ENCODE results near the gene FOCAD. TPM values are rescaled to one million over a fixed set of nuclear protein-coding genes. Genes with fewer than 3 reads are reported as not detected.

The FOCAD gene
- total RNA-seq, 1 experiment from 2014 or later = 35.1 TPM

DNA sequence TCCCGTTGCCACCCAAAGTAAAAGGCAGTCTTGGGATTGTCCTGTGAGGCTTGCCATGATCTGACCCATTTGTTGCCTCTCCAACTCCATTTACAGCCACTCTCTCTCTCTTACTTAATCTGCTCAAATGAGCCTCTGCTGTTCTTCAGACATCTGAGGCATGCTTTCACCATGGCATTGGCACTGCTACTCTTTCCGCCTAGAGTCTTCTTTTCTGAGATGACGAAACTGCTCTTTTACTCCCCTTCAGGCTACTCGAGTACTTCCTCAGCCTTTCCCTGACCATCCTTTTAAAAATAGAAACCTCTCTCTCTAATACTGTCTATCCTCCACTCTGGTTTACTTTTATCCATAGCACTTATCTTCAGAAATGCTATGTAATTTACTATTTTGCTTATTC lies 9.0 kb downstream of the FOCAD start:
- Histone ChIP-seq H3K79me2 (ENCODE audit: low read length) (peaks cover 74% of the 10 kb centered on the region), H3K27me3 (ENCODE audit: low read length) (no peaks in the 10 kb centered on the region), H3K9me3 (ENCODE audit: low read length) (no peaks in the 10 kb centered on the region), H2AFZ (ENCODE audit: low read length) (no peak overlapping the region), H4K20me1 (ENCODE audit: low read length) (peaks cover 5% of the 10 kb centered on the region; the same call in 1 of the 2 replicates), H3K4me2 (ENCODE audit: low read length) (no peak overlapping the region), H3K9me2 (replicated peaks; ENCODE audit: low read length) (no peaks in the 10 kb centered on the region), H3K9ac (ENCODE audit: low read length) (no peak overlapping the region), H3F3A (ENCODE audit: low read length, unreplicated experiment) (no peaks in the 10 kb centered on the region), H3K36me3 (ENCODE audit: low read depth, low read length) (no peaks in the 10 kb centered on the region; the same call in 1 of the 2 replicates), H3K4me1 (ENCODE audit: insufficient read depth, low read length) (no peaks in the 10 kb centered on the region), H3K4me3 (ENCODE audit: low read length) (no peak overlapping the region), H3K27ac (ENCODE audit: low read length) (no peak overlapping the region)
- ATAC-seq (no peak), DNase-seq (no peak)
- ChIA-PET CTCF (no interaction called here), POLR2A (ENCODE audit: unreplicated experiment) (no interaction called here)
- TF ChIP-seq EZH2phosphoT487 (IDR thresholded peaks at IDR 0.05; ENCODE audit: borderline replicate concordance, low read length) (no peak), EZH2 (IDR thresholded peaks at IDR 0.05; ENCODE audit: low read length, unreplicated experiment) (no peak)
- TF ChIP-seq, protein P1, sequence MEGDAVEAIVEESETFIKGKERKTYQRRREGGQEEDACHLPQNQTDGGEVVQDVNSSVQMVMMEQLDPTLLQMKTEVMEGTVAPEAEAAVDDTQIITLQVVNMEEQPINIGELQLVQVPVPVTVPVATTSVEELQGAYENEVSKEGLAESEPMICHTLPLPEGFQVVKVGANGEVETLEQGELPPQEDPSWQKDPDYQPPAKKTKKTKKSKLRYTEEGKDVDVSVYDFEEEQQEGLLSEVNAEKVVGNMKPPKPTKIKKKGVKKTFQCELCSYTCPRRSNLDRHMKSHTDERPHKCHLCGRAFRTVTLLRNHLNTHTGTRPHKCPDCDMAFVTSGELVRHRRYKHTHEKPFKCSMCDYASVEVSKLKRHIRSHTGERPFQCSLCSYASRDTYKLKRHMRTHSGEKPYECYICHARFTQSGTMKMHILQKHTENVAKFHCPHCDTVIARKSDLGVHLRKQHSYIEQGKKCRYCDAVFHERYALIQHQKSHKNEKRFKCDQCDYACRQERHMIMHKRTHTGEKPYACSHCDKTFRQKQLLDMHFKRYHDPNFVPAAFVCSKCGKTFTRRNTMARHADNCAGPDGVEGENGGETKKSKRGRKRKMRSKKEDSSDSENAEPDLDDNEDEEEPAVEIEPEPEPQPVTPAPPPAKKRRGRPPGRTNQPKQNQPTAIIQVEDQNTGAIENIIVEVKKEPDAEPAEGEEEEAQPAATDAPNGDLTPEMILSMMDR (conservative IDR thresholded peaks at IDR 0.05; ENCODE audit: low read depth, low read length) = no peak
- intact Hi-C loops (cut with micrococcal nuclease) = no loop called here
- BruUV-seq (replicated peaks) = no TSS peak

DNA sequence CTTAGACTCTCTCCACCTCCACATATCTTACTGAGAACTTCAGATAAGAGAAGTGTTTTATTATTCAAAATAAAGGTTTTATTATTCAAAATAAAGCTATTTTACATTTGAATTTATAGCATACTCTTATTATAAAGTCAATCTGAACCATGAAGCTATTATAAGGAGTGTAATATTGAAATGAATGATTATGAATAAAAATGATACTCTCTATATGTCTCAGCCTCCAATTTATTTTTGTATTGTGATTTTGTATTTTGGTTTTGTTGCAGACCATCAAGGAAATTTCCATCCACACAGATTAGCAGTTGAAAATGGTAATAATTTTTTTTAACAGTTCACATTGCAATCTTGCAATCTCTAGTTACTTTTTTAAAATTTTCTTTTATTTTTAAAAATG lies 10.2 kb downstream of the FOCAD start:
- Histone ChIP-seq H3K27ac (ENCODE audit: low read length) (no peak overlapping the region), H3K27me3 (ENCODE audit: low read length) (no peaks in the 10 kb centered on the region), H3K4me2 (ENCODE audit: low read length) (no peak overlapping the region), H3K4me3 (ENCODE audit: low read length) (no peak overlapping the region), H2AFZ (ENCODE audit: low read length) (no peak overlapping the region), H3F3A (ENCODE audit: low read length, unreplicated experiment) (no peaks in the 10 kb centered on the region), H3K36me3 (ENCODE audit: low read depth, low read length) (no peaks in the 10 kb centered on the region; the same call in 1 of the 2 replicates), H3K4me1 (ENCODE audit: insufficient read depth, low read length) (no peaks in the 10 kb centered on the region), H3K9me3 (ENCODE audit: low read length) (no peaks in the 10 kb centered on the region), H4K20me1 (ENCODE audit: low read length) (peaks cover 5% of the 10 kb centered on the region; the same call in 1 of the 2 replicates), H3K9me2 (replicated peaks; ENCODE audit: low read length) (no peaks in the 10 kb centered on the region), H3K79me2 (ENCODE audit: low read length) (peaks cover 66% of the 10 kb centered on the region), H3K9ac (ENCODE audit: low read length) (no peak overlapping the region)
- DNase-seq (no peak), ATAC-seq (no peak)
- TF ChIP-seq EZH2phosphoT487 (IDR thresholded peaks at IDR 0.05; ENCODE audit: borderline replicate concordance, low read length) (no peak), EZH2 (IDR thresholded peaks at IDR 0.05; ENCODE audit: low read length, unreplicated experiment) (no peak)
- TF ChIP-seq, protein P1 (conservative IDR thresholded peaks at IDR 0.05; ENCODE audit: low read depth, low read length) = no peak
- intact Hi-C loops (cut with micrococcal nuclease) = no loop called here
- POLR2A ChIA-PET (ENCODE audit: unreplicated experiment) = no interaction called here
- CTCF ChIA-PET = no interaction called here
- no TSS peak for BruUV-seq (replicated peaks)

DNA sequence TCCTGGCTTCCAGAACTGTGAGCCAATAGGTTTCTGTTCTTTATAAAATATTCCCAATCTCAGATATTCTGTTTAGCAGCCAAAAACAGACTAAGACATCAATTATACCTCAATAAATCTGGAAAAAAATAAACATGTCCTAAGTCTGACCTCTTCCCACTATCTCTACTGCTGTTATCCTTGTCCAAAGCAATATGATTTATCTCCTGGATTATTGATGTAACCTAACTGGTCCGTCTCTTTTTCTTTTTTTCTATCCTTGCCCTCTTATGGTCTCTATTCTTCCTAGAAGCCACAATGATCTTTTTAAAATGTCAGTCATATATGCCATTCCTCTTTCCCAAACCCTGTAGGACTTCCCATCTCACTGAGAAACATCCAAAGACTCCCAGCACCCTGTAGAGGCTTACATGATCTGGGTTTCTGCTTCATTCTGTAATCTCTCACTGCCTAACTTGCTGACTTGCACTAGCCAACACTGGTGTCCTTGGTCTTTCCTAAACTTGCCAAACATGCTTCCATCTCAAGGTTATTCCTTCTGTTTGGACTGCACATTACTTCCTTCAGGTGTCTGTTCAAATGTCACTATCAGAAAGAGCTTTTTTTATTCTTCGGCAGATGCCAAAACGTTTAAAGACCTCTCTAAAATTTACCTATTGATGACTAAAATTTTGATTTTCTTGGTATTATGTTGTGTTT lies 13.1 kb downstream of the FOCAD start:
- Histone ChIP-seq H3K4me2 (ENCODE audit: low read length) (no peak overlapping the region), H3K36me3 (ENCODE audit: low read depth, low read length) (no peaks in the 10 kb centered on the region; the same call in 1 of the 2 replicates), H3K27me3 (ENCODE audit: low read length) (no peaks in the 10 kb centered on the region), H2AFZ (ENCODE audit: low read length) (no peak overlapping the region), H3K9me3 (ENCODE audit: low read length) (no peaks in the 10 kb centered on the region), H3K4me3 (ENCODE audit: low read length) (no peak overlapping the region), H3K4me1 (ENCODE audit: insufficient read depth, low read length) (no peaks in the 10 kb centered on the region), H3K9me2 (replicated peaks; ENCODE audit: low read length) (no peaks in the 10 kb centered on the region), H3K79me2 (ENCODE audit: low read length) (peaks cover 48% of the 10 kb centered on the region), H3K27ac (ENCODE audit: low read length) (no peak overlapping the region), H4K20me1 (ENCODE audit: low read length) (no peaks in the 10 kb centered on the region), H3K9ac (ENCODE audit: low read length) (no peak overlapping the region), H3F3A (ENCODE audit: low read length, unreplicated experiment) (no peaks in the 10 kb centered on the region)
- intact Hi-C loops (cut with micrococcal nuclease) = no loop called here
- no peak for ATAC-seq
- no peak for TF ChIP-seq EZH2phosphoT487 (IDR thresholded peaks at IDR 0.05; ENCODE audit: borderline replicate concordance, low read length)
- TF ChIP-seq, protein P1 (conservative IDR thresholded peaks at IDR 0.05; ENCODE audit: low read depth, low read length) = no peak
- TF ChIP-seq EZH2 (IDR thresholded peaks at IDR 0.05; ENCODE audit: low read length, unreplicated experiment) = no peak
- ChIA-PET POLR2A (ENCODE audit: unreplicated experiment) (no interaction called here), CTCF (no interaction called here)
- BruUV-seq (replicated peaks) = no TSS peak
- DNase-seq = no peak

Data from PC-3 (cell line).